ENCODE data around the gene MANF.

DNA sequence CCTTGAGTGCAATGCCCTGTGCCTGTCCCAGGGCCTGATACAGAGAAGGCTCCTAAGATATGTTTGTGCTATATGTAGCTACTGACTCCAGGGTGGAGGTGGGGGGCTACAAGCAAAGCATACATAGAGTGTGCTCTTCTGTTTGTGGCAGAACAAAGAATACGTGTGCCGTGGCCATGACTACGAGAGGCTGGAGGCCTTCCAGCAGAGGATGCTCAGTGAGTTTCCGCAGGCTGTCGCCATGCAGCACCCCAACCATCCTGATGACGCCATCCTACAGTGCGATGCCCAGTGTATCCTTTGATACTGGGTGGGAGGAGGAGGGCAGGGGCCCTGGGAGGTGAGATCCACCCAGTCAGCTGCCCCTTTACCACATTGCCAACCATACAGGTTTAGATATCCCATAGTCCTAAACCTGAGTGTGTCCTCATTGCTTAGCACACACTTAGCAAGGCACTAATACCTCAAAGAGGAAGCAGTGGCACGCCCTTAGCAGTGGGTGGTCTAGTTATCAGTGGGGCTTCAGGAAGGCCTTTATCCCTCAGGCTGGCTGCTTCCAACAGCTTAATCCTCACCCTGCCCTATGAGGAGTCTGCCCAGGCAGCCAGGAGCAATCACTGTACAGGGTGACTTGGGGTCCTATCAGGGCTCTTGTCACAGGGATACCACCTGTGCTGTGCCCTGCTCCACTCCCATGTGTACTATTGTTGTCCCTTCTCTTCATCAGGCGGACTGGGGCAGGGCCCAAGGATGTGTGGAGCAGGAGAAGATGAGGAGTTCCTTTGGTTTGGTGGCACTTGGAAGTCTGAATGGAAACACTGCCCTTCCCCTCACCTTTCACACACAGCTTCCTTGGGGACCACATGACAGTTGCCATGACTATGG, 30.1 kb upstream of the MANF start:
- TF ChIP-seq, protein P1, sequence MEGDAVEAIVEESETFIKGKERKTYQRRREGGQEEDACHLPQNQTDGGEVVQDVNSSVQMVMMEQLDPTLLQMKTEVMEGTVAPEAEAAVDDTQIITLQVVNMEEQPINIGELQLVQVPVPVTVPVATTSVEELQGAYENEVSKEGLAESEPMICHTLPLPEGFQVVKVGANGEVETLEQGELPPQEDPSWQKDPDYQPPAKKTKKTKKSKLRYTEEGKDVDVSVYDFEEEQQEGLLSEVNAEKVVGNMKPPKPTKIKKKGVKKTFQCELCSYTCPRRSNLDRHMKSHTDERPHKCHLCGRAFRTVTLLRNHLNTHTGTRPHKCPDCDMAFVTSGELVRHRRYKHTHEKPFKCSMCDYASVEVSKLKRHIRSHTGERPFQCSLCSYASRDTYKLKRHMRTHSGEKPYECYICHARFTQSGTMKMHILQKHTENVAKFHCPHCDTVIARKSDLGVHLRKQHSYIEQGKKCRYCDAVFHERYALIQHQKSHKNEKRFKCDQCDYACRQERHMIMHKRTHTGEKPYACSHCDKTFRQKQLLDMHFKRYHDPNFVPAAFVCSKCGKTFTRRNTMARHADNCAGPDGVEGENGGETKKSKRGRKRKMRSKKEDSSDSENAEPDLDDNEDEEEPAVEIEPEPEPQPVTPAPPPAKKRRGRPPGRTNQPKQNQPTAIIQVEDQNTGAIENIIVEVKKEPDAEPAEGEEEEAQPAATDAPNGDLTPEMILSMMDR (IDR thresholded peaks at IDR 0.05 in 8 of 11, conservative IDR thresholded peaks at IDR 0.05 in 3 of 11): no peak
- TF ChIP-seq POLR2A (IDR thresholded peaks at IDR 0.05) (no peak), POLR2AphosphoS5 (IDR thresholded peaks at IDR 0.05) (no peak)
